Right ventricle myocardium superior (tissue), 1 donor: Measurements from ENCODE around the gene CSPG4. TPM values are rescaled to one million over a fixed set of nuclear protein-coding genes. Genes with fewer than 3 reads are reported as not detected.
A peak's percentile ranks its signal among the peaks of the same experiment; 100 is the strongest.
"Not testable (repeated sequence)": the region's sequence is repeated elsewhere in the genome, so short reads cannot be mapped to it uniquely, and the experiment has no call there.

Experiments
- ATAC-seq: fragments of 200-7000 bp; cut with Tn5 transposase; one replicate; pipeline ENCODE4 v1.9.1; 2020; ENCODE audit warnings: mild to moderate bottlenecking; ENCODE audit not compliant: poor library complexity
- DNase-seq: peaks from one replicate; pipeline ENCODE4 v3.0.0-alpha.2; 2020
- intact Hi-C: fragments of 100-400 bp; cut with DNase I; formaldehyde crosslinking; loops from one replicate; pipeline ENCODE4 v1.11.2; 2022
- long read RNA-seq: library from polyadenylated mRNA; unstranded; transcript quantifications from one replicate; pipeline ENCODE4 v2.0.0, GENCODE V29; 2021
- total RNA-seq: library from RNA; stranded (reverse); fragmentation: NEBNext Ultra II Directional; extraction: Animal tissue kit (Norgen Biotek cat#: 25700); gene quantifications from one replicate; pipeline ENCODE4 v1.2.1, GENCODE V29; 2021
- donor health status: DM: no; HTN: yes; CAD: no; lungs with severe emphysema.

The CSPG4 gene, protein sequence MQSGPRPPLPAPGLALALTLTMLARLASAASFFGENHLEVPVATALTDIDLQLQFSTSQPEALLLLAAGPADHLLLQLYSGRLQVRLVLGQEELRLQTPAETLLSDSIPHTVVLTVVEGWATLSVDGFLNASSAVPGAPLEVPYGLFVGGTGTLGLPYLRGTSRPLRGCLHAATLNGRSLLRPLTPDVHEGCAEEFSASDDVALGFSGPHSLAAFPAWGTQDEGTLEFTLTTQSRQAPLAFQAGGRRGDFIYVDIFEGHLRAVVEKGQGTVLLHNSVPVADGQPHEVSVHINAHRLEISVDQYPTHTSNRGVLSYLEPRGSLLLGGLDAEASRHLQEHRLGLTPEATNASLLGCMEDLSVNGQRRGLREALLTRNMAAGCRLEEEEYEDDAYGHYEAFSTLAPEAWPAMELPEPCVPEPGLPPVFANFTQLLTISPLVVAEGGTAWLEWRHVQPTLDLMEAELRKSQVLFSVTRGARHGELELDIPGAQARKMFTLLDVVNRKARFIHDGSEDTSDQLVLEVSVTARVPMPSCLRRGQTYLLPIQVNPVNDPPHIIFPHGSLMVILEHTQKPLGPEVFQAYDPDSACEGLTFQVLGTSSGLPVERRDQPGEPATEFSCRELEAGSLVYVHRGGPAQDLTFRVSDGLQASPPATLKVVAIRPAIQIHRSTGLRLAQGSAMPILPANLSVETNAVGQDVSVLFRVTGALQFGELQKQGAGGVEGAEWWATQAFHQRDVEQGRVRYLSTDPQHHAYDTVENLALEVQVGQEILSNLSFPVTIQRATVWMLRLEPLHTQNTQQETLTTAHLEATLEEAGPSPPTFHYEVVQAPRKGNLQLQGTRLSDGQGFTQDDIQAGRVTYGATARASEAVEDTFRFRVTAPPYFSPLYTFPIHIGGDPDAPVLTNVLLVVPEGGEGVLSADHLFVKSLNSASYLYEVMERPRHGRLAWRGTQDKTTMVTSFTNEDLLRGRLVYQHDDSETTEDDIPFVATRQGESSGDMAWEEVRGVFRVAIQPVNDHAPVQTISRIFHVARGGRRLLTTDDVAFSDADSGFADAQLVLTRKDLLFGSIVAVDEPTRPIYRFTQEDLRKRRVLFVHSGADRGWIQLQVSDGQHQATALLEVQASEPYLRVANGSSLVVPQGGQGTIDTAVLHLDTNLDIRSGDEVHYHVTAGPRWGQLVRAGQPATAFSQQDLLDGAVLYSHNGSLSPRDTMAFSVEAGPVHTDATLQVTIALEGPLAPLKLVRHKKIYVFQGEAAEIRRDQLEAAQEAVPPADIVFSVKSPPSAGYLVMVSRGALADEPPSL (N-terminal part only)
- total RNA-seq, result 5.2 TPM
- long read RNA-seq, partial matches to known transcripts, result 15 of 21 reads
- long read RNA-seq, other reads (novel, unspliced or antisense), result 6 of 21 reads

DNA sequence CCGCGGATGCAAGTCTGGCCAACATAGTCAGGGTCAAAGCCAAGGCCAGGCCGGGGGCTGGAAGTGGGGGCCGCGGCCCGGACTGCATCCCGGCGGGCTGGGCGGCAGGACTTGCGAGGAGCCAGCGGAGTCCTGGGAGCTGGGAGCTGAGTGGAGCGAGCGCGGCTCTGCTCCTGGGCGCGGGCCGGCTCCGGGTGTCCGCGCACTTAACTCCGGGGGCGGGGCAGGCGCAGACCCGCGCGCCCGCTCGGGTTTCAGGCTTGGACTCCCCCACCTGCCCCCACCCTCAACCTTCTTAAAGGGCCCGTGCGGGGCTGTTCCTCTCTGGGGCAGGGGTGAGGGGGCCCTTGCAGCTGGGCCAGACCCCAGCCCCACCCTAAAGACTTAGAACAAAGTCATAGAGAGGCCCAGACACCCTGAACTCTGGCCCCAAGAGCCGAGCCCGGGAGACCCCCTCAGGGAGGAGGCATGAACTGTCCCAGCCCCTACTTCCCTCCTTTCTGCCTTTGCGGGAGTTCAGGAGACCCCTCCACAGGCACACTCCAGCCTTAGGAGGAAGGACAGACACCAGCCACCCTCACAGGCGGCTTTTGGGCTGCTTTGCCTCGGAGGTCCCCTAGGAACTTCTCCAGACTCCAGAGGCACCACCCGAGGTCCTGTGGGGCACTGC is at the start of gene CSPG4:
CSPG4 (minus strand) TSS at position 181 of the 670 bp plus-strand sequence; CDS start at position 88, 93 bp downstream.
- ATAC-seq, result peak; percentile 78
- peak; percentile 79 for DNase-seq

DNA sequence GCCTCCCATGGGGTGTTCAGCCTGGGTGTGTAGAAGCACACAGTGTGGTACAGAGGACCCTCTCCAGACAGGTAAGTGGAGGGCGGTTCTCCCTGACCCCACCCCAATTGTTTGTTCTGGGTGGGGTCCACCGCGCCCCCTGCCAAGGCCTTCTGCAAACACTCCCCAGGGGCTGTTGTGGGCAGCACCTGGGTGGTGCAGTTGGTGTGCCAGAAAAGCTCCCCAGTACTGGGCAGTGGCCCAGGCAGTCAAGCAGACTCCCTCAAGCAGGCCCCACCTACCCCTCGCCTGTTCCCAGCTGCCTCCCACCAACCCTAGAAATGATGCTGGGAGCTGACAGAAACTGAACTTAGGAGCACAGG is 49.7 kb upstream of the CSPG4 start:
- DNase-seq, ATAC-seq, intact Hi-C loops: not testable (repeated sequence)

More for the DNA sequence above, at the start of gene CSPG4:
- intact Hi-C loops, result no loop called here

DNA sequence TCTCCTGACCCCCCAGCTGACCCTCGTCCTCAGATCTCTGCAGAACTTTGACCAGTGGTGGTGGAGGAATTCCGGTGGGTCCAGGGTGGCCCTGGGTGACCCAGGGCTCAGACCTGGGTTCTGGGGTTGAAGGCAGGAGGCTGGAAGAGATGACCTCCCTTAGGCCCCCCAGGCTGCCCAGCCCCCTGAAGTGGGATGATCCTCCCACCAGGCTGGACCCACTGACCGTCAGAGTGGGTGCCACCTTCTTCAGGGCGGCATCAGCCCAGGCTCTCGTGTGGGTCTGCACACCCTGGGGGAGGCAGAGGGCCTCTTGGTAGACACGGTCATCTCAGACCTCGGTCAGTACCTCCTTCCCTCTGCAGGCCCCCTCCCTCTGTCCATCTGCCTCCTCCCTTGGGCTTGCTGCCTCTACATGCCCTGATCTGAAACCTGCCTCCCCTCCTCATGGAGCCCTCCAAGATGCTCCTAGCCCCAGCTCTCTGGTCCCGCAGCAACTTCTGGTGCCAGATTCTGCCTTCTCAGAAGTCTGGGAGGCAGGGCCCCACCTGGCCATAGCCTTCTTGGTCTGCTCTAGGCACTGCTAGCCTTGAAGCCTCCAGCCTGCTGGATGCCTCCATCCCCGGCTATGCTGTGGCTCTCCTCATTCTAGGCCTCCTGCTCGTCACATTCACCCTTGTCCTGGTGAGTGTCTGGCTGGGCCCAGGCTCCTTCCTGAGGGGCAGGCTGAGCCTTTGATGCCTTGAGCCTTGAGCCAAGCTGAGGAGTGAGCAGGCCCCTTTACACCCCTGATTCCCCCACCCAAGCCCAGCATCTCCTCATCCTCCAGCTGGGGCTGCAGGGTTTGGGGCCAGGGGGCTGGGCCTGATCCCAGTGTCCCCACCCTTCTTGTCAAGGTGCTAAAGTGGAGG is 49.1 kb upstream of the CSPG4 start:
- DNase-seq, result no peak
- no peak for ATAC-seq
- intact Hi-C loops, result no loop called here

DNA sequence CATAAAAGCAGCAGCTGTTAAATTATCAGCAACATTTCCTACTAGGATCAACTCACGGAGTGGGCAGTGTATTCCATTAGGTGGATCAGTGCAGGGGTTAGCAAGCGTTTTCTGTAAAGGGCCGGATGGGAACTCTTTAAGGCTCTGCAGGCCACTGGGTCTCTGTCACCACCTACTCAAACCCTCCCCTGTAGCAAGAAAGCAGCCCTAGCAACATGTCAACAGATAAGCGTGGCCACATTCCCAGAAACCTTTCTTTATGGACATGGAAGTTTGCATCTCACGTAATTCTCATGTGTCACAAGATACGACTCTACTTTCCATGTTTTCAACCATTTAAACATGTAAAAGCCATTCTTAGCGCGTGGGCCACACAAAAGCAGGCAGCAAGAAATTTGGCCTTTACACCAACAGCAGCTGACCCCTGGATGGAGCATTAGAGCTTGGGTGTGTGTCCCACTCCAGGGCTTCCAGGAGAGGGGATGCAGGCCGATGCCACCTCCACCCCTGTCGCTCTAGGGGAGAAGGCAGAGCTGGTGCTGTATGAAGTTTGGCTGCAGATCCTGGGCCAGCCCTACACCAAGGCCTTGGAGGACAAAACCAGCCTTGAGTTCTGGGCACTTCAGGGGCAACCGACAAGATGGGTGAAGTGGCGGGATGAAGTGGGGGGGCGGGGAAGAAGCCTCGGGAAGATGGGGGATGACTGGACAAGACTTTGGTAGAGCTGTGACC is 48.2 kb upstream of the CSPG4 start:
- DNase-seq, result no peak
- ATAC-seq, result peak; percentile 54
- intact Hi-C loops, result no loop called here

DNA sequence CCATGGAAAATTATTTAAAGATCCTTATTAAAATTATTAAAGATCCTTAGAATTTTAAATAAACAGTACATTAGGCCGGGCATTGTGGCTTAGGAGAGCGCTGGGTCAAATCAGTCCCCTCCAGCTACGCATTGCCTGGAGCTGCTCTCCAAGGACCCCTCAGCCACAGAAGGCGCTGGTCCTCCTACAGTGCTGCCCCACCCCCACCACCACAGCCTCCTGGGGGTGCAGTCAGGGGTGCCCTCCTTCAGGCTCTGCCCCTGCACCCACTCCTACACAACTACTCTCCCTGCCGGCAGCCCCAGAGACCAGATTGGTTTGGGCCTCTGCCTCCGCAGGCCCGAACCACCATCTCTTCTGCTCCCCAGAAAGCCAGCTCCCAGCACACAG is 47.5 kb upstream of the CSPG4 start:
- ATAC-seq, DNase-seq, intact Hi-C loops: not testable (repeated sequence)

DNA sequence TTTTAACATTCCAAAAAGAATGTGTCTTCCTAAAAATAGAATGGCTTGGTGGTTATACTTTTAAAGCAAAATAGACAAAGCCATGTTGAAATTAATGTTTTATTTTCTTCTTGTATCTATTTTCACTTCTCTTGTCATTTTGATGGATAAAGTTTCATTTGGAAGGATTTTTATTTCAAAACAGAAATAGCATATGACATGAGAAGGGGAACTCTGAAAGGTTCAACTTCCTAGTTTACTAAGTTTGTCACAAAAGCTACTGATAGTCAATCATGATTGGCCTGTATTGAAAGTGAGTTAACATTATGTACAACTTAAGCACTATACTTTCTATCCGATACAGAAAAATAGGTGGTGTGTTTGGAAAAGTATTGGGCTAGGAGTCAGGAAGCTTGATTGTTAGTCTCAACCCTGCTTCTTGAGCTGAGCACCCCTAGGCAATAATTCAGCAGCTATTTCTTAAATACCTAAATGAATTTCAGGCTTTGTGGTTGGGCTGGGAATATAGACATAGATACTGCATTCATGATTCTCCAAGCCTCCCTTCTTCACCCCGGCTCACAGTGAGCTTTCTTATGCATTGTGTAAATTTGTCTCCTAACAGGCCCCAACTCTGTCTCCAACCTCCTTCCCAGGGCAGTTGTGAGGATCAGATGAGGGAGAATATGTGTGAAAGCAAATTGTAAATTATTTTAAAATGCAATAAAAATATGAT is 46.9 kb upstream of the CSPG4 start:
- ATAC-seq, result no peak
- intact Hi-C loops, result no loop called here
- DNase-seq, result no peak

DNA sequence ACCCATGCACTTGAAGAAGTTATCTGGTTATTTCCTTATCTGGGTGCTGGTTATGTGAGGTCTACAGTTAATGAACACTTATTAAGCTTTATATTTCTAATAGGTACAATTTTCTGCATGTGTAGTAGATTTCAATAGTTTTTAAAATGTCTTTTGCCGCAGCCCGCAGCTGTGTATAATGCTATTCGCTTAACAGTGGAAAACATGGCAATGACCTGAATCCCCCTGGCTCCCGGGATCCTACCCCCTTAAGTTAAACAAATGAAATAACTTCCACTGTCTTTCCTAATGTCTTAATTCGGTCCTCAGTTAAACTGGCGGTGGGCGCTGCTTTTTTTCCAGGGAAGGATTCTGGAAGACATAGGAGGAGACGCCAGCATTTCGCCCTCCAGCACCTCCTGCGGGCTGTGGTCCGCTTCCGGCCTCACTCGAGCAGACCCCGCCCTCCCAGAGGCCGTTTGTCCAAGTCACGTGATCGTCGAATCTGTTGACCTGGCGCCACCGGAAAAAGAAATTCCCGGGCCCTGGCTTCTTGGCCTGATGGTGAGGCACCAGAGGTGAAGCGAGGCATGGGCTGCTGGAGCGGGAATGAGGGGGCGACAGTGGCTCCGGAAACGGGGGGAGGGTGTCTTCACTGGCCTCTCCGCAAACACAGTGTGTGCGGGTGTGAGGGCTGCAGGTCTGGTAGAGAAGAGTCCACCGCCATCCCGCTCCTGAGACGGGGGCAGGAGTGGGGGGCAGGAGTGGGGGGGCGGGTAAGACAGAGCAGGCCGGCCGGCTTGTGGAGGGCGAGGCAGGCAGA is 45.6 kb upstream of the CSPG4 start:
- ATAC-seq (peak; percentile 96), DNase-seq (peak; percentile 94)
- intact Hi-C loops, result no loop called here

DNA sequence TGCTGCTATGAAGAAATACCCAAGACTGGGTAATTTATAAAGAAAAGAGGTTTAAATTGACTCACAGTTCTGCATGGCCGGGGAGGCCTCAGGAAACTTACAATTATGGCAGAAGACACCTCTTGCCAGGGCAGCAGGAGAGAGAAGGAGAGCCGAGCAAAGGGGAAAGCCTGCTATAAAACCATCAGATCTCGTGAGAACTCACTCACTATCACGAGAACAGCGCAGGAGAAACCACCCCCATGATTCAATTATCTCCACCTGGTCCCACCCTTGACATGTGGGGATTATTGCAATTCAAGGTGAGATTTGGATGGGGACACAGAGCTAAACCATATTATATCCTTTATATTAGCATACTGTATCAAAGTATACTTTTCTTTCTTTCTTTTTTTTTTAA is 42.2 kb upstream of the CSPG4 start:
- ATAC-seq, DNase-seq, intact Hi-C loops: not testable (repeated sequence)

DNA sequence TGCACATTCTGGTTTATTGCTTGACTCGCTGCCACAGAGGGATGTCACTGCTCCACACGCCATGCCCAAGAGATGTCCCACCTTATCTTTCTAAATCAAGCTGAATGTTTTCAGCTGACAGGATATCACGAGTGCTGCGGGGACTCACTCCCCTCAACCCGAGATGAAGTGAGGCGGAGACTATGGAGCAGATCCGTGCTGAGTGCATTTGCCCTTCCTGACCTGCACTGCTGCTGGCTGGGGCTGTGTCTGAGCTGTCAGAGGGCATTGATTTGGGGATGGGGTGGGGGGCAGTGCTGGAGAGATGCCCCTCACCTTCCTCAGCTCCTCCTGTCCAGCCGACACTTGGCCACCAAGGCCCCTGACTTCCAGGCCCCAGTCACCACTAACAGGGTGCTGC is 40.5 kb upstream of the CSPG4 start:
- DNase-seq (no peak), ATAC-seq (no peak)
- intact Hi-C loops, result no loop called here

DNA sequence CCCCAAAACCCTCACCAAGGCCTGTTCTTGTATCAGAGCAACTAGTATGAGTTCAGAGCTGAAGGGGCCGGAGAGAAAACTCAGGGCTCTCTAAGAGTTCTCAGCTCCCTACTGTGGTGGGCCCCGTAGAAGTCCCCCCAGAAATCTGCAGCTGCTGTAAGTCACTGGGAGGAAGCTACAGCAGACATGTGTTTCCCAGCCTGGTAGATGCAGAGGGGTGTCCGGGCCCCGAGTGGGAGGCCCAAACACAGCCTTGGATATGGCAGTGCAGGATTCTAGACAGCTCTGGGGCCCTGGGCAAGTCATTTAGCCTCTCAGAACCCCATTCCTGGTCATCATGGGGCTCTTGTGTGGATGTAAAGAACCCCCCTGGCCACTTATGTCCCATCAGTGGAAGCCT is 39.2 kb upstream of the CSPG4 start:
- DNase-seq, result no peak
- no peak for ATAC-seq
- intact Hi-C loops, result no loop called here

DNA sequence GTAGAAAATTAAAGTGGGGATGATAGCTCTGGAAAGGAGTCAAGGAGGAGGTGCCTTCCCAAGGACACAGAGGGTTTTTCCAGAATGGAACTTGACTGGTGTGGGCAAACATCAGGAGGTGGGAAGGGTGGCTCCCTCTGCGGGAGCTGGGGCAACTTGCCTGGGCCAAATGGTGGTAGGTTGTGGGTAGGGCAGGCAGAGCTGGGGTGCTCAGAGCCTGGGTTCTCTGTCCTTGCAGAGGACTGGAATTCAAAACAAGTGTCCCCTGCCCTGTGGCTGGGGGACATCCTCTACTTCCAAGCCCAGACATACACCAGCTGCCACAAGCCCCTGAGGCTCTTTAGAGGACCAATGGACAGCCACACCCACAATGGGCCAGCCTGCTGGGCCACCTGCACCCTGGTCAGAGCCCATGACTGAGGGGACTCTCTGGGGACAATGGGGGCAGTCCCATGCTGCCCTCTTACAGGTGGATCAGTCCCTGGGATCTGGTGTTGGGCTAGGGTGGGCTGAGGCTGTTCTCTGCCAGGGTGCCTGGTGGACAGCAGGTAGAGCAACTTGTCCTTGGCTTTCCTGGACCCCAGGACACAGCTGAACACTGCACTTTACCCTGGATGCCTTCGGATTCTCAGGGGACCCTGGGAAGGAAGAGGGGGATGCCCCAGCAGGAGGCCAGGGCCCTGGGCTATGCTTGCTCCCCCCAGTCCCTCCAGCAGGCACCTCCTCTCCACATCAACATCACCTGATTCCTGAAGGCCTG is 38.6 kb upstream of the CSPG4 start:
- intact Hi-C loops, result no loop called here
- no peak for ATAC-seq
- no peak for DNase-seq

DNA sequence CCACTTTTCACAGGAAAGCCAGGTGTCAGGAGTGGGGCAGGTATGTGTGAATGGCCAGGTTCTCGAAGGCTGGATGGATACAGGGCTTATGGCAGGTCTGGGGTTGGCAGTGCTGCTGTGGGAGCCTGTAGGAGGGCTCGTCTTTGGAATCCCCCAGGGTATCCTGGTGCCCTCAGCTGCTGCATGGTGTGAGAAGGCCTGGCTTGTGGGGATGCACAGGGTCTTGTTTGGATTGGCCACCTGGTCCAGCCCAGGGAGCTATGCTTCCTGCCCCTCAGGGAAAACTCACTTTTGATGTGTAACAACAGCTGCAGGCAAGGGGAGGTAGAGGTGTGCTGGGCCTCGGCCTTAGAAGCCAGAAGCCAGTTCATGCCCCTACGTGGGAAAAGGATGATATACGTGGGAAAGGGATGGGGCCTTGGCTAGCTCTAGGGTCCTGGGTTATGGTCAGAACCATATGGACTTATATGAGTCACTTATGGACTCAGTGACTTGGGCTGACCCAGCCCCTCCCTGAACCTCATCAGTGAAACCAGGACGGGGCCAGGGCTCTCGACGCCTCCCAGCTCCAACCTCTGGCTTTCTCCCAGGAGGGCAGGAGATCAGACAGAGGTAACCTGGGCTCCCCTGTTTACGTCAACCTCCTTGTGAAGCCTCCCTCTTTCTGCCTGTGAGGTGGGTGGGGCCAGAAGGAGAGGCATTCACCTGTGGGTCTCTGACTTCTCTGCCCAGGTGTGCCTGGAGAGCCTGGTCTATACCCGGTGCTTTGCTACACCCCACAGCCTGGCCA is 37.8 kb upstream of the CSPG4 start:
- intact Hi-C loops, result no loop called here
- ATAC-seq (no peak), DNase-seq (no peak)

DNA sequence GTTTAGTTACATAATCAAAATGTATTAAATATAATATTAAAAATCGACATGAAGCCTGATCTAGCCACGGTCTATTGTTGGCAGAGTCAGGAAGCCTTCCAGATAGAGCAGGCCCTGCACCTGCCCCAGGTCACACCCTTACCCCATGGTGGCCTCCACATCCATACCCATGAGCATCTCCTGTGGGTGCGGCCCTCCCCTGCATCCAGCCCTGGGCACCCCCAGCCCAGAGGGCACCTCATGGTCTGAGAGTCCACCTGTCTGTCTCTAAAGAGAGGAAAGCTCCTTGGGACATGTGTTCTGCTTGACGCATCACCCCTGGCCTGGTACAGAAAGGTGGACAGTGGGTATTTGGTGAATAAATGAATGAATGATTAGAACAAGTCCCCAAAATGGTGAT is 37.2 kb upstream of the CSPG4 start:
- no peak for ATAC-seq
- intact Hi-C loops, result no loop called here
- DNase-seq, result no peak

DNA sequence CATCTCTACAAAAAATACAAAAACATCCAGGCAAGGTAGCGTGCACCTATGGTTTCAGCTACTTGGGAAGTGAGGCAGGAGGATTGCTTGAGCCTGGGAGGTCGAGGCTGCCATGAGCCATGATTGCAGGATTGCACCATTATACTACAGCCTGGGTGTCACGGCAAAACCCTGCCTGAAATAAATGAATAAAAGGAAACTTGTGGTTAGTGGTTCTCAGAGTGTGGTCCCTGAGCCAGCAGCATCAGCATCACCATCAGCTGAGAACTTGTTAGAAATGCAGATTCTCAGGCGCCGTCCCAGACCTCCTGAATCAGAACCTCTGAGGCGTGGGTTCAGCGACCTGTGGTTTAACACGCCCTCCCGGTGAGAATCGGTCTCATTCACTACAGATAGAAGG is 36.2 kb upstream of the CSPG4 start:
- DNase-seq, ATAC-seq, intact Hi-C loops: not testable (repeated sequence)
